ENCODE results near the gene FNIP1. TPM values are rescaled to one million over a fixed set of nuclear protein-coding genes. Genes with fewer than 3 reads are reported as not detected.

FNIP1 gene
- total and polyA plus RNA-seq, 9 of the 15 experiments (the other 6 are each of a cell fraction or from before 2014, with no cell fraction given) = 5.0 to 32.8 (median 18.4) TPM

DNA sequence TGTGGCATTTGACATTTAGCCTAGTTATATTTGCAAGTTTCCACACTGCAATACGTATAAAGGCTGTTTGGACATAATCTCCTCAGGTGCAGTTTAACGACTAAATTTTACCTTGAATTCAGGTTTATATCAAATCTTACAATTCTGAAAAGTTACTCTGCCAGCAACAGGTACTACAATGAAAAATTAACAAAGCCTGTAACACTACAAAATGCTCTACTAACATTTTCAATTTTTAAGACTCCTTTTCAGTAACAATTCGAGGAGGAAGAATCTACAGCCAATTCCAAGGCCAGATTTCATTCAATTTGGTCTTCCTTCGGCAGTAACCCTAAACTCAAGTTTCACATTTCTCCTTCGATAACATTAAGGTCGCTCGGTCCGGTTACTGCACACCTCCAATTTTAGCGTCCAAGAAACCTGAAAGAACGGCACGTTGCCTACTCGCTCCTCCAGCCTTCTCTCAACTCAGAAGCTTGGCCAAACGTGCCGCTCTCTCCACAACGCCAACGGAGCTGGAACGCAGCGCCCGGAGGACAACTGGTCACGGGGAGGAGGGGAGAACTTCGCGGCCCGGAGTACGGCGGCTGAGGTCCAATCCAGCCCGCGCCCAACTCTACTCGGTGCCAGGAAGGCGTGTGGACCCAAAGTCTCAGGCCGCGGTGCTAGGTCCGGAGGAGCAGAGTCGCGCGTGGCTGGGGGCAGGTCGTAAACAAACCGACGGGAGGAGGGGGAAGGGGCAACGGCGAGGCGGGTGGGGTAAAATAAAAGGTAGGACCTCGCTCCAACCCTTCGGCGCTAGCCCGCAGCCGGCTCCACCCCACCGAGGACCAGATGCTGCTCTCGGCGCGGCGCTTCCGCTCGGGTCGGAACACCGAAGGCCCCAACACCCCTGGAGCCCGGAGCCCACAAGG lies 681 bp downstream of the FNIP1 start:
- no peaks in the 10 kb centered on the region for H3K9me1 ChIP-seq (ENCODE audit: control insufficient read depth, insufficient read depth, low read length)
- H4K20me1 ChIP-seq (replicated peaks; ENCODE audit: control insufficient read depth, insufficient read depth, low read length) = peaks cover 13% of the 10 kb centered on the region; the same call in 1 of the 2 replicates
- BruUV-seq (replicated peaks) = no TSS peak
- H3K4me1 ChIP-seq (replicated peaks in 1 of 2; ENCODE audit: control insufficient read depth in 2 of 2, insufficient read depth in 2 of 2, low read length in 2 of 2) = peaks cover 18 to 27% of the 10 kb centered on the region in 2 experiments
- ChIA-PET CTCF (ENCODE audit: low intra/inter-chr PET ratio) (no interaction called here), POLR2A (interaction anchor here (0.6 to 2.3 kb wide), 17 partner anchors 8 to 232 kb away, joined by 3 to 9 read pairs (median 3); no protein-coding TSS in a partner anchor)
- peak overlapping the region; percentile 85 for H3K4me2 ChIP-seq (ENCODE audit: insufficient read depth, low read length)
- peak overlapping the region; percentile 97 to 99 for H3K9ac ChIP-seq (ENCODE audit: insufficient read depth in 1 of 2, low read depth in 2 of 2, low read length in 2 of 2)
- intact Hi-C loops (cut with micrococcal nuclease) = loop anchor here (2.0 to 10.0 kb wide), 4 partner anchors 121 to 209 kb away; partner anchors contain the start of gene RAPGEF6
- WGBS (ENCODE audit: insufficient coverage, low coverage, missing lambda C conversion rate) = 1% methylated on average over 52 of the region's 56 CpGs
- ATAC-seq = peak; percentile 49
- H3K27ac ChIP-seq (ENCODE audit: extremely low read depth, low read depth, low read length) = peak overlapping the region; percentile 98
- peak overlapping the region; percentile 66 for H2AFZ ChIP-seq (ENCODE audit: low read depth, low read length)
- peak; percentile 19 for FAIRE-seq
- H3K9me3 ChIP-seq (replicated peaks; ENCODE audit: control insufficient read depth, insufficient read depth, low read depth, low read length) = no peaks in the 10 kb centered on the region
- peak in 2 of 4 experiments; percentile 41 to 63 for DNase-seq (ENCODE audit: extremely low read depth in 1 of 4, low spot score in 3 of 4)
- no peaks in the 10 kb centered on the region for H3K27me3 ChIP-seq (ENCODE audit: control insufficient read depth in 2 of 2, insufficient read depth in 2 of 2, low read length in 2 of 2)
- H3K4me3 ChIP-seq = peak overlapping the region; percentile 75
- in situ Hi-C loops (cut with MboI) = no loop called here
- peaks cover 24% of the 10 kb centered on the region for H3K36me3 ChIP-seq (ENCODE audit: control insufficient read depth, insufficient read depth, low read length)
- peaks cover 63% of the 10 kb centered on the region for H3K79me2 ChIP-seq (ENCODE audit: control insufficient read depth, insufficient read depth, low read length)
- TF ChIP-seq, protein P1, sequence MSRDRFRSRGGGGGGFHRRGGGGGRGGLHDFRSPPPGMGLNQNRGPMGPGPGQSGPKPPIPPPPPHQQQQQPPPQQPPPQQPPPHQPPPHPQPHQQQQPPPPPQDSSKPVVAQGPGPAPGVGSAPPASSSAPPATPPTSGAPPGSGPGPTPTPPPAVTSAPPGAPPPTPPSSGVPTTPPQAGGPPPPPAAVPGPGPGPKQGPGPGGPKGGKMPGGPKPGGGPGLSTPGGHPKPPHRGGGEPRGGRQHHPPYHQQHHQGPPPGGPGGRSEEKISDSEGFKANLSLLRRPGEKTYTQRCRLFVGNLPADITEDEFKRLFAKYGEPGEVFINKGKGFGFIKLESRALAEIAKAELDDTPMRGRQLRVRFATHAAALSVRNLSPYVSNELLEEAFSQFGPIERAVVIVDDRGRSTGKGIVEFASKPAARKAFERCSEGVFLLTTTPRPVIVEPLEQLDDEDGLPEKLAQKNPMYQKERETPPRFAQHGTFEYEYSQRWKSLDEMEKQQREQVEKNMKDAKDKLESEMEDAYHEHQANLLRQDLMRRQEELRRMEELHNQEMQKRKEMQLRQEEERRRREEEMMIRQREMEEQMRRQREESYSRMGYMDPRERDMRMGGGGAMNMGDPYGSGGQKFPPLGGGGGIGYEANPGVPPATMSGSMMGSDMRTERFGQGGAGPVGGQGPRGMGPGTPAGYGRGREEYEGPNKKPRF (IDR thresholded peaks at IDR 0.05; ENCODE audit: low read depth, low read length) = no peak
- TF ChIP-seq SMAD2 (IDR thresholded peaks at IDR 0.05; ENCODE audit: low read depth, low read length) (no peak), ERF (CRISPR knock-in tag; IDR thresholded peaks at IDR 0.05) (no peak), STAT5B (CRISPR knock-in tag; IDR thresholded peaks at IDR 0.05) (no peak), ZKSCAN1 (IDR thresholded peaks at IDR 0.05; ENCODE audit: low read depth, low read length) (no peak), SIN3A (IDR thresholded peaks at IDR 0.05; ENCODE audit: borderline replicate concordance in 2 of 2, control insufficient read depth in 1 of 2, low read depth in 2 of 2, low read length in 2 of 2) (peak in 1 of 2 experiments; percentile 61; a peak in 1 of 4 replicates), SMARCA4 (IDR thresholded peaks at IDR 0.05) (no peak; the same call in 1 of the 2 replicates), FOSL1 (tag; conservative IDR thresholded peaks at IDR 0.05) (no peak), STAG1 (CRISPR knock-in tag; IDR thresholded peaks at IDR 0.05; ENCODE audit: borderline replicate concordance) (no peak)
- TF ChIP-seq, protein P2, sequence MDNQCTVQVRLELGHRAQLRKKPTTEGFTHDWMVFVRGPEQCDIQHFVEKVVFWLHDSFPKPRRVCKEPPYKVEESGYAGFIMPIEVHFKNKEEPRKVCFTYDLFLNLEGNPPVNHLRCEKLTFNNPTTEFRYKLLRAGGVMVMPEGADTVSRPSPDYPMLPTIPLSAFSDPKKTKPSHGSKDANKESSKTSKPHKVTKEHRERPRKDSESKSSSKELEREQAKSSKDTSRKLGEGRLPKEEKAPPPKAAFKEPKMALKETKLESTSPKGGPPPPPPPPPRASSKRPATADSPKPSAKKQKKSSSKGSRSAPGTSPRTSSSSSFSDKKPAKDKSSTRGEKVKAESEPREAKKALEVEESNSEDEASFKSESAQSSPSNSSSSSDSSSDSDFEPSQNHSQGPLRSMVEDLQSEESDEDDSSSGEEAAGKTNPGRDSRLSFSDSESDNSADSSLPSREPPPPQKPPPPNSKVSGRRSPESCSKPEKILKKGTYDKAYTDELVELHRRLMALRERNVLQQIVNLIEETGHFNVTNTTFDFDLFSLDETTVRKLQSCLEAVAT (IDR thresholded peaks at IDR 0.05) = peak in 1 of 2 experiments; percentile 37; a peak in 2 of 4 replicates
- TF ChIP-seq, protein P3, sequence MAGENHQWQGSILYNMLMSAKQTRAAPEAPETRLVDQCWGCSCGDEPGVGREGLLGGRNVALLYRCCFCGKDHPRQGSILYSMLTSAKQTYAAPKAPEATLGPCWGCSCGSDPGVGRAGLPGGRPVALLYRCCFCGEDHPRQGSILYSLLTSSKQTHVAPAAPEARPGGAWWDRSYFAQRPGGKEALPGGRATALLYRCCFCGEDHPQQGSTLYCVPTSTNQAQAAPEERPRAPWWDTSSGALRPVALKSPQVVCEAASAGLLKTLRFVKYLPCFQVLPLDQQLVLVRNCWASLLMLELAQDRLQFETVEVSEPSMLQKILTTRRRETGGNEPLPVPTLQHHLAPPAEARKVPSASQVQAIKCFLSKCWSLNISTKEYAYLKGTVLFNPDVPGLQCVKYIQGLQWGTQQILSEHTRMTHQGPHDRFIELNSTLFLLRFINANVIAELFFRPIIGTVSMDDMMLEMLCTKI (IDR thresholded peaks at IDR 0.05; ENCODE audit: partially characterized antibody) = no peak
- TF ChIP-seq, protein P4, sequence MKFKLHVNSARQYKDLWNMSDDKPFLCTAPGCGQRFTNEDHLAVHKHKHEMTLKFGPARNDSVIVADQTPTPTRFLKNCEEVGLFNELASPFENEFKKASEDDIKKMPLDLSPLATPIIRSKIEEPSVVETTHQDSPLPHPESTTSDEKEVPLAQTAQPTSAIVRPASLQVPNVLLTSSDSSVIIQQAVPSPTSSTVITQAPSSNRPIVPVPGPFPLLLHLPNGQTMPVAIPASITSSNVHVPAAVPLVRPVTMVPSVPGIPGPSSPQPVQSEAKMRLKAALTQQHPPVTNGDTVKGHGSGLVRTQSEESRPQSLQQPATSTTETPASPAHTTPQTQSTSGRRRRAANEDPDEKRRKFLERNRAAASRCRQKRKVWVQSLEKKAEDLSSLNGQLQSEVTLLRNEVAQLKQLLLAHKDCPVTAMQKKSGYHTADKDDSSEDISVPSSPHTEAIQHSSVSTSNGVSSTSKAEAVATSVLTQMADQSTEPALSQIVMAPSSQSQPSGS (CRISPR knock-in tag; IDR thresholded peaks at IDR 0.05) = no peak
- TF ChIP-seq, protein P5, sequence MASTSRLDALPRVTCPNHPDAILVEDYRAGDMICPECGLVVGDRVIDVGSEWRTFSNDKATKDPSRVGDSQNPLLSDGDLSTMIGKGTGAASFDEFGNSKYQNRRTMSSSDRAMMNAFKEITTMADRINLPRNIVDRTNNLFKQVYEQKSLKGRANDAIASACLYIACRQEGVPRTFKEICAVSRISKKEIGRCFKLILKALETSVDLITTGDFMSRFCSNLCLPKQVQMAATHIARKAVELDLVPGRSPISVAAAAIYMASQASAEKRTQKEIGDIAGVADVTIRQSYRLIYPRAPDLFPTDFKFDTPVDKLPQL (IDR thresholded peaks at IDR 0.05; ENCODE audit: extremely low read depth, insufficient read length) = no peak

Measured in K562 (cell line).